Rectal smooth muscle tissue (tissue), 1 donor: ENCODE results near the gene PPT1.
A peak's percentile ranks its signal among the peaks of the same experiment; 100 is the strongest.

Experiments used
- H3K27ac ChIP-seq: one replicate; pipeline ENCODE4 v1.7.0; 2013; ENCODE audit warnings: low read depth, low read length, inconsistent platforms
- H3K27me3 ChIP-seq: one replicate; pipeline ENCODE4 v1.7.0; 2013; ENCODE audit warnings: low read length; ENCODE audit not compliant: control insufficient read depth, insufficient read depth
- H3K36me3 ChIP-seq: one replicate; pipeline ENCODE4 v1.7.0; 2013; ENCODE audit warnings: low read length; ENCODE audit not compliant: control insufficient read depth, insufficient read depth
- H3K4me1 ChIP-seq: one replicate; pipeline ENCODE4 v1.7.0; 2013; ENCODE audit warnings: low read length; ENCODE audit not compliant: control insufficient read depth, insufficient read depth
- H3K4me3 ChIP-seq: one replicate; pipeline ENCODE4 v1.7.0; 2013; ENCODE audit warnings: low read length
- H3K9ac ChIP-seq: one replicate; pipeline ENCODE4 v1.7.0; 2013; ENCODE audit warnings: low read length

PPT1 gene

GRCh38 chr1:40059338-40059959 is 37.6 kb downstream of the PPT1 start:
- Histone ChIP-seq H3K27ac (no peak overlapping the region), H3K9ac (no peak overlapping the region), H3K4me3 (no peak overlapping the region), H3K4me1 (peaks cover 5% of the 10 kb centered on the region), H3K27me3 (no peaks in the 10 kb centered on the region), H3K36me3 (peaks cover 22% of the 10 kb centered on the region)

- no peak overlapping the region for H3K9ac ChIP-seq
- peaks cover 5% of the 10 kb centered on the region for H3K4me1 ChIP-seq
- H3K27me3 ChIP-seq: no peaks in the 10 kb centered on the region
- peaks cover 15% of the 10 kb centered on the region for H3K36me3 ChIP-seq
- H3K4me3 ChIP-seq: no peak overlapping the region
- no peak overlapping the region for H3K27ac ChIP-seq
Observed at GRCh38 chr1:40058453-40059337, 38.4 kb downstream of the PPT1 start.

DNA sequence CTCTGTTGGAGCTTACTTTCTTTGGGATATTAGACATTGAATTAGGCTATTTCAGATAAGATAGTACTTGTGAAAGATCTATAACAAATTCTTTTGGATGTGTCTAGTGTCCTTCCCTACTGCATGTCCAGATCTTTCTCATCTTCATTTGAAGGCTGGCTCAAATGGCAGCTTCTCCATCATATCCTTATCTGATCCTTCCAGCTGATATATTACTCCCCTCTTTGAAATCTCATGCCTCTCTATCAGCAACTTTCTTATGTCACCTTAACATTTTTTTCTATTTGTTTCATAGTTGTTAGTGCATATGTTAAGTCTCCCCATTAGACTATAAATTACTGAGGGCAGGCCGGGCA is 39.0 kb downstream of the PPT1 start:
- no peaks in the 10 kb centered on the region for H3K27me3 ChIP-seq
- no peak overlapping the region for H3K9ac ChIP-seq
- H3K4me3 ChIP-seq: no peak overlapping the region
- peaks cover 10% of the 10 kb centered on the region for H3K36me3 ChIP-seq
- no peak overlapping the region for H3K27ac ChIP-seq
- peaks cover 5% of the 10 kb centered on the region for H3K4me1 ChIP-seq

- Histone ChIP-seq H3K4me1 (peaks cover 5% of the 10 kb centered on the region), H3K27me3 (no peaks in the 10 kb centered on the region), H3K4me3 (no peak overlapping the region), H3K9ac (no peak overlapping the region), H3K36me3 (peaks cover 10% of the 10 kb centered on the region), H3K27ac (no peak overlapping the region)
Observed at GRCh38 chr1:40057310-40058030, 39.6 kb downstream of the PPT1 start.

GRCh38 chr1:40056519-40057309 is 40.3 kb downstream of the PPT1 start:
- H3K36me3 ChIP-seq: peaks cover 7% of the 10 kb centered on the region
- H3K4me1 ChIP-seq: peaks cover 5% of the 10 kb centered on the region
- no peak overlapping the region for H3K9ac ChIP-seq

GRCh38 chr1:40053138-40053887 is 43.7 kb downstream of the PPT1 start:
- H3K4me1 ChIP-seq: peaks cover 8% of the 10 kb centered on the region
- no peak overlapping the region for H3K9ac ChIP-seq
- no peak overlapping the region for H3K27ac ChIP-seq
- peaks cover 2% of the 10 kb centered on the region for H3K36me3 ChIP-seq
- H3K4me3 ChIP-seq: no peak overlapping the region
- no peaks in the 10 kb centered on the region for H3K27me3 ChIP-seq

More at GRCh38 chr1:40056519-40057309, 40.3 kb downstream of the PPT1 start:
- no peak overlapping the region for H3K27ac ChIP-seq
- no peak overlapping the region for H3K4me3 ChIP-seq
- H3K27me3 ChIP-seq: no peaks in the 10 kb centered on the region

DNA sequence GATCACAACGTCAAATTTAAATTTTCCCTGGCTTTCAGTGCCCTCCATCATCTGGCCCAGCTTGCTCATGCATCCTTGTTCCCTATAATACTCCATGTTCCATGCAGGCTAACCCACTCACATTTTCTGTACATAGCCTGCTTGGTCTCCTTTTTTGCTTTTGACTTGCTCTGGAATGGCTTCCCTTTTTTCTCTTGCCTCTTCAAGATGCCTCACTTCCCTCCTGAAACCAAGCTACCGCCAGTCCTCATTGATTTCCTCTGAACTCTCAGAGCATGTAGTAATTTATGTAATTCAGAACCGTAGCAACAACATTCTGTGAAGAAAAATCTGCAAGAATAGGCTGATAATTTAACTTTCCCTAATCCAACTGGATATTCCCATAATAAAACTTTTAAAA is 46.2 kb downstream of the PPT1 start:
- Histone ChIP-seq H3K4me1 (peaks cover 10% of the 10 kb centered on the region), H3K9ac (no peak overlapping the region), H3K27ac (no peak overlapping the region), H3K4me3 (no peak overlapping the region), H3K27me3 (no peaks in the 10 kb centered on the region), H3K36me3 (peaks cover 2% of the 10 kb centered on the region)

GRCh38 chr1:40049725-40050124 is 47.3 kb downstream of the PPT1 start:
- peaks cover 4% of the 10 kb centered on the region for H3K36me3 ChIP-seq
- no peak overlapping the region for H3K9ac ChIP-seq
- no peak overlapping the region for H3K4me3 ChIP-seq
- no peaks in the 10 kb centered on the region for H3K27me3 ChIP-seq
- H3K4me1 ChIP-seq: peaks cover 10% of the 10 kb centered on the region
- peak overlapping the region; percentile 70 for H3K27ac ChIP-seq

- Histone ChIP-seq H3K4me3 (no peak overlapping the region), H3K27me3 (no peaks in the 10 kb centered on the region), H3K9ac (no peak overlapping the region), H3K4me1 (peaks cover 12% of the 10 kb centered on the region), H3K36me3 (peaks cover 4% of the 10 kb centered on the region), H3K27ac (peak overlapping the region; percentile 54)
Observed at GRCh38 chr1:40047769-40048168, 49.3 kb downstream of the PPT1 start.

- Histone ChIP-seq H3K27me3 (no peaks in the 10 kb centered on the region), H3K27ac (peak overlapping the region; percentile 54), H3K4me1 (peaks cover 14% of the 10 kb centered on the region), H3K4me3 (no peak overlapping the region), H3K36me3 (peaks cover 4% of the 10 kb centered on the region), H3K9ac (no peak overlapping the region)
Observed at GRCh38 chr1:40047276-40047675, 49.8 kb downstream of the PPT1 start.

DNA sequence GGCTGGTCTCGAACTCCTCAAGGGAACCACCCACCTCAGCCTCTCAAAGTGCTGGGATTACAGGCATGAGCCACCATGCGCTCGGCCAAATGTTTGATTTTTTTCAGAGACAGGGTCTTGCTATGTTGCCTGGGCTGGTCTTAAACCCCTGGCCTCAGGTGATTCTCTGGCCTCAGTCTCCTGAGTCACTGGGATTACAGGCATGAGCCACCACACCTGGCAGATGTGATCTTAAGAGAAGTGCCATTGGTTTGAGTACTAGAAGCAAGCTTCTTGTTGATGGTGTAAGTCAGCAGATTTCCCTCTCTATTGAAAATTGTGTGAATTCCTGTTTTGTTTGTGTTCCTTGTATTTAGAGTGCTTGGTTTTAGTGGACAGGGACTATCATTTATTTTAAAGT is 51.3 kb downstream of the PPT1 start:
- Histone ChIP-seq H3K9ac (no peak overlapping the region), H3K4me1 (peaks cover 23% of the 10 kb centered on the region), H3K4me3 (no peak overlapping the region), H3K27ac (no peak overlapping the region), H3K36me3 (peaks cover 4% of the 10 kb centered on the region), H3K27me3 (no peaks in the 10 kb centered on the region)
